Endothelial cell of umbilical vein (primary cell): ENCODE results near the gene FMN1.

Experiments
- CTCF ChIP-seq, 2 donors: IDR thresholded peaks; 1 replicate in 1 of 2; 2 replicates in 1 of 2; pipeline ENCODE4 v1.5.1; 2011; ENCODE audit warnings: low read length in 2 of 2, mild to moderate bottlenecking in 2 of 2, moderate library complexity in 2 of 2, control low read depth in 1 of 2, inconsistent platforms in 1 of 2, low read depth in 1 of 2; ENCODE audit not compliant: insufficient read depth in 1 of 2; ENCODE audit errors: extremely low read depth in 1 of 2
- FOS ChIP-seq: IDR thresholded peaks from 2 replicates; pipeline ENCODE4 v1.6.1; 2011; ENCODE audit warnings: mild to moderate bottlenecking, low read length, moderate library complexity, borderline replicate concordance; ENCODE audit not compliant: insufficient read depth
- JUN ChIP-seq: IDR thresholded peaks from 2 replicates; pipeline ENCODE4 v1.6.1; 2011; ENCODE audit warnings: borderline replicate concordance, low read depth; ENCODE audit not compliant: insufficient read length, insufficient read depth

- no peak for TF ChIP-seq FOS
- TF ChIP-seq JUN = no peak
- no peak for TF ChIP-seq CTCF (IDR thresholded peaks at IDR 0.05; ENCODE audit: extremely low read depth in 1 of 2, insufficient read depth in 1 of 2, low read depth in 1 of 2, low read length in 2 of 2)
These were observed 62.3 kb downstream of the FMN1 start for GRCh38 chr15:33132233-33132580.
